Measurements from ENCODE around the gene ACTA1.
"Not testable (repeated sequence)": the region's sequence is repeated elsewhere in the genome, so short reads cannot be mapped to it uniquely, and the experiment has no call there.

ACTA1 gene

DNA sequence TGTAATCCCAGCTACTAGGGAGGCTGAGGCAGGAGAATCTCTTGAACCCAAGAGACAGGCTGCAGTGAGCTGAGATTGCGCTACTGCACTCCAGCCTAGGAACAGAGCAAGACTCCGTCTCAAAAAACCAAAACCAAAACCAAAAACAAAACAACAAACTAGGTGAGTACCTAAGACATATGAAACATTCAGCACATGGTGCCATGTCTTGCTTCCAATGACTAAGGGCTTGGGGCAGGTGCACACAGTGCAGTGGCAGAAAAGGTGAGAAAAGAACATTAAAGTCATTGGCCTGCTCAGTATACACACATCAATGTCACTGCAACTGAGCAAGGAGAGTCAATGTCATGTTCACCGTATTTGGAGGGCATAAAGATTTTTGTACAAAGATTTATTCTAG, 4.1 kb upstream of the ACTA1 start:
- no peak for DNase-seq

- no peak for DNase-seq
These were observed 3.5 kb upstream of the ACTA1 start for GRCh38 chr1:229437443-229437842.

GRCh38 chr1:229436201-229436600, 2.3 kb upstream of the ACTA1 start:
- DNase-seq: no peak

- no peak for DNase-seq
These were observed 752 bp upstream of the ACTA1 start for GRCh38 chr1:229434641-229435051.

DNA sequence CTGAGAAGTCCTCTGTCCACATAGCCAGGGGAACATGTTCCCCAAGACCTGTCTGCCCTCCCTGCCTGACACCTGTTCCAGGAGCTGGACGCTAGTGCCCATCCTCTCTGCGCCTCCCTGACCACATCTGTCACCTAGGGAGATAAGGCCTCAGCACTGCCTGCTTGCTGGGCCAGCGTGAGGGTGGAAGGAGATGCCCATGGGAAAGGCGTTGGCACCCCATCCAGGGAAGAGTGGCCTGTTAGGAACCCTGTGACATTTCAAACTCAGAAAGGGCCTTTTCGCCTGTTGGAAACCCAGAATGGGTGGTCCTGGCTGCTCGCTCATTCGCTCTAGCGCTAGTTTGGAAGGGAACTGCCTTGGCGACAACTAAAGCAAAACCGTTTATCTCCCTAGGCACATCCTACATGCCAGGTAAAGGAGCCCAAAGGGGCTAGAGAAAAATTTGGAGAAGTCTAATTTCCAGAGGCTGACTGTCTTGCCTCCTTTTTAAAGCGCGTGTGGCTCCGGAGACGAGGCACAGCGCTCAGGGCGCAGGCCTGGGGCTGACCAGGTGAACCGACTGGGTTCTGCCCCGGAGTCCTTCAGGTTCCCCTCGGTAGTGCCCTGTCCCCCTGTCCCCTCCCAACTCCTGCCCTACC, 410 bp downstream of the ACTA1 start:
- DNase-seq: no peak

DNA sequence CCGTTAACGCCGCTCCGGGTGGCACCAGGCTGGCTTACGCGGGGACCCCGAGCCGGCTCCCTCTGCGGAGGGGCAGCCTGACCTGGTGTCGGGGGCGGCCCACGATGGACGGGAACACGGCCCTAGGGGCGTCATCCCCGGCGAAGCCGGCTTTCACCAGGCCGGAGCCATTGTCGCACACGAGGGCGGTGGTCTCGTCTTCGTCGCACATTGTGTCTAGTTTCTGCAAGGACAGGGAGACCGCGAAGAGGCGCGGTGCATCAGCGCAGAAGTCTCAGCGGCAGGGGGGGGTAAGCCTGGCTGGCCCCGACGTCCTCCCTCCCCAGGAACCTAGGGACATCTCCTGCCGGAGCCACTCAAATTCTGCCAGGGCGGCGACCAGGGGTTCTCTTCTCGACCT, 989 bp downstream of the ACTA1 start:
- no peak for DNase-seq

DNA sequence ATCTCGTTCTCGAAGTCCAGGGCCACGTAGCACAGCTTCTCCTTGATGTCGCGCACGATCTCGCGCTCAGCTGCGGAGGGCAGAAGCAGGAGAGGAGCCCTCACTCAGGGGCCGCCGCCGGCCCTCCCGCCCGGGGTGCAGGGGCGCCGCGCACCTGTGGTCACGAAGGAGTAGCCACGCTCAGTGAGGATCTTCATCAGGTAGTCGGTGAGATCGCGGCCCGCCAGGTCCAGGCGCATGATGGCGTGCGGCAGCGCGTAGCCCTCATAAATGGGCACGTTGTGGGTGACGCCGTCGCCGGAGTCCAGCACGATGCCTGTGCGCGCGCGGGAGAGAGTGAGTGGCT, 1.8 kb downstream of the ACTA1 start:
- DNase-seq: no peak

GRCh38 chr1:229431284-229432115, 2.4 kb downstream of the ACTA1 start:
- no peak for DNase-seq

- no peak for DNase-seq
These were observed 3.1 kb downstream of the ACTA1 start for GRCh38 chr1:229430761-229431283.

GRCh38 chr1:229428256-229428655, 5.6 kb downstream of the ACTA1 start:
- DNase-seq: no peak

- no peak for DNase-seq
These were observed 6.3 kb downstream of the ACTA1 start for GRCh38 chr1:229427572-229427971.

DNA sequence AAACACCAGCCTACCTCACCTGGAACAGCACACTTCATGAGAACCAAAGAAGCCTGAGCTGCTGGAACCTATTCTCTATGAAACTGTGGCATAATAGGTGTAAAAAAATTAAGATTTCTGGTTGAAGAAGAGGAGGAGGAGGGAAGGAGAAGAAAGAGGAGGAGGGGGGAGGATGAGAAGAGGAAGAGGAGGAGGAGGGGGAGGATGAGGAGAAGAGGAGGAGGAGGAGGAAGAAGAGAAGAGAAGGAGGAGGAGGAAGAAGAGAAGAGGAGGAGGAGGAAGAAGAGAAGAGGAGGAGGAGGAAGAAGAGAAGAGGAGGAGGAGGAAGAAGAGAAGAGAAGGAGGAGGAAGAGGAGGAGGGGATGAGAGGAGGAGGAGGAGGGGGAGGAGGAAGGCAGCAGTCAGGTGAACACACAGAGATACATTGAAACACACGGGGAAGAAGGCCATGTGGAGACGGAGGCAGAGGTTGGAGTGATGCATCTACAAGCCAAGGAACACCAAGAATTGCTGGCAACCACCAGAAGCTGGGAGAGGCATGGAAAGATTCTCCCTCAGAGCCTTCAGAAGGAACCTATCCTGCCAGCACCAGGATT, 8.2 kb downstream of the ACTA1 start:
- no peak for DNase-seq

GRCh38 chr1:229420765-229421164, 13.1 kb downstream of the ACTA1 start:
- DNase-seq: no peak

- DNase-seq: no peak
These were observed 13.7 kb downstream of the ACTA1 start for GRCh38 chr1:229420224-229420623.

GRCh38 chr1:229418586-229418985, 15.3 kb downstream of the ACTA1 start:
- DNase-seq: not testable (repeated sequence)

DNA sequence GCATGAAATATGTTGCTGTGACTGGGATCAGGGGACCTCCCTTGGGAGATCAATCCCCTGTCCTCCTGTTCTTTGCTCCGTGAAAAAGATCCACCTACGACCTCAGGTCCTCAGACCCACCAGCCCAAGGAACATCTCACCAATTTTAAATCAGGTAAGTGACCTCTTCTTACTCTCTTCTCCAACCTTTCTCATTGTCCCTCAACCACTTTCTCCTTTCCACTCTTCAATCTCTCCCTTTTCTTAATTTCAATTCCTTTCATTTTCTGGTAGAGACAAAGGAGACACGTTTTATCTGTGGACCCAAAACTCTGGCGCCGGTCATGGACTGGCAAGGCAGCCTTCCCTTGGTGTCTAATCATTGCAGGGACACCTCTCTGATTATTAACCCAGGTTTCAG, 21.1 kb downstream of the ACTA1 start:
- not testable (repeated sequence) for DNase-seq

DNA sequence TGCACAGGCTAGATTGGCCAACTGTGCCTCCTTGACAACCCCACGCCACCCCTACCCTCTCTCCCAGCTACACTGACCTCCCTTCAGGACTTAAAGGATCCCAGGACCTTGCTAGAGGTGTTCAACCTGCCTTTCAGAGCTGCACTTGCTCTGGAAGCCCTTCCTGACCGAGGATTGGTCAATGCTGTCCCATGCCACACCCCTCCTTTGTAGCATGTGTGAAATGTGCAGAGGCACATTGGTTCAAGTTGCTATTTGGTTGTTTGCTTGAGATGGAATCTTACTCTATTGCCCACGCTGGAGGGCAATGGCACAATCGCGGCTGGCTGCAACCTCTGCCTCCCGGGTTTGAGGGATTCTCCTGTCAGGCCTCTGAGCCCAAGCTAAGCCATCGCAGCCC, 21.8 kb downstream of the ACTA1 start:
- no peak for DNase-seq

DNA sequence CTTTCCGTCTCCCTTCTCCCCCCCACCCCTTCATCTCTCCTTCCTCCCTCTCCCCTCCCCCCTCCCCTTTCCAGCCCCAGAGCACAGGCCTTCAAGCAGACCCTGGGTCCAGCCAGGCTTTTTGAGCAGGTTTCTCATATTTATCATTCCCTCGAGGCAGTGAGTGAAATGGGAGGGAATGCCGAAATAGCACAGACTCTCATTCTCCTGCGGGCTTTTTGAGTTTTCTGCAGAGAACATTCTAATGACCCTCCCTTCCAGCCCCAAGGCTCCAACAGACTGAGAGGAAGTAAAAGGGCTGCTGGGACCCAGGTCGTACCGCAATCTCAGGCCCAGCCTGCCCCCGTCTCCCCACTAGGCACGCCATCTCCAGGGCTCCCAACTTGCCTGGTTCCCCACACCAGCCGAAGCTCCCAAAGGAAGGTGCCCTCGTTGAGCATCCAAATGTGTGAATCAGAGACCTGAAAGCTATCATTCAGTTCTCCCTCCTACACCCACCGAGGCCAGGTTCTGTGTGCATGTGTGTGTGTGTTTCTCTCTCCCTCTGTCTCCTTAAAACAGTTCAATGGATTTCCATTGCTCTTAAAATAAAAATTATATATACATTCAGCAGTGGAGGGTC, 22.3 kb downstream of the ACTA1 start:
- no peak for DNase-seq

DNA sequence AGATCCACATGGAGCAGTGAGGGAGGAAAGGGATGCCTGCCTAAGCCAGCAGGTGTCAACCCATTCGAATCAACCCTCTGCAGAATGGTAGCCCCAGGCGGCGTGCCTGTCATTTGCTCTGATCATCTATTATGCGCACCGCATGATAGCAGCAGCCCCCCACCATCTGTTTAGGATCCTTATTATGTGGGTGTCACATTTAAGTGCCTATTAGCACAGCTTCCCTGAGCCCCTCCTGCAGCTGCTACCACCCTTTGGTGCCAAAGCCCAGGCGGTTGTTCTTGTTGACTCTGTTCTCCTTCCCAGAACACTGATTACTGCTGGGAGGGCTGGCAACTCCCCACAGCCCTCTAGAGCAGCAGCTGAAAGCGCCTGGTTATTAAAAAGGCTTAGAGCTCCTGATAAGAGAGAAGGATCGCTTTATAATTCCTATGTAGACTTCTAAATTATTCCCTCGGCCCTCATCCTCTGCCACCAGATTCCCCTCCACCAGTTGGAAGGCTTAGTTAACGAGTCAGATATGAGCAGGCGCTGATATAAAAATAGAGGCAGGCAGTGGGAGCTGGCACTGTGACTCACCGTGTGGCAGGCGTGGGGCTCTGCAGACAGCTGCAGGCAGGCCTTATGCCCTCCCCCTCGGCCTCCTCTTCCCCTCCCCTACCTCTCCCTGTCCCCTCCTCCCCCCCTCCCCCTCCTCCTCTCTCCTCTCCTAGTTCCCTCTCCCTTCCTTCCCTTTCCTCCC, 23.0 kb downstream of the ACTA1 start:
- no peak for DNase-seq

DNA sequence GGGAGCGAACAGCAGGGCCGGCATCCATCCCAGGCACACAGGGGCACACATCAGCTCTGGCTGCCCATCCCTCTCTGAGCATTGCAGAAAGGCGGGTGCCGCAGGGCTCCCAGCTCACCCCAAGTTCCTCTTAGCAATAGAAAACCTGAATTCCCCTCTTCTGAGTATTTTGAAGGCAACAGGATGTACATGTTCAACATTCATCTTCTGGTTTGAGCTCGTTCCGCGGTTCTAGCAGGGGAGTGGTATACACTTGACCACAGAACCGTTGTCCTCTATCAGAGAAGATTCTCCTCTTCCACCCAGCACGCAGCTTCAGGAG, 23.6 kb downstream of the ACTA1 start:
- DNase-seq: no peak

GRCh38 chr1:229409616-229410369, 24.1 kb downstream of the ACTA1 start:
- no peak for DNase-seq

DNA sequence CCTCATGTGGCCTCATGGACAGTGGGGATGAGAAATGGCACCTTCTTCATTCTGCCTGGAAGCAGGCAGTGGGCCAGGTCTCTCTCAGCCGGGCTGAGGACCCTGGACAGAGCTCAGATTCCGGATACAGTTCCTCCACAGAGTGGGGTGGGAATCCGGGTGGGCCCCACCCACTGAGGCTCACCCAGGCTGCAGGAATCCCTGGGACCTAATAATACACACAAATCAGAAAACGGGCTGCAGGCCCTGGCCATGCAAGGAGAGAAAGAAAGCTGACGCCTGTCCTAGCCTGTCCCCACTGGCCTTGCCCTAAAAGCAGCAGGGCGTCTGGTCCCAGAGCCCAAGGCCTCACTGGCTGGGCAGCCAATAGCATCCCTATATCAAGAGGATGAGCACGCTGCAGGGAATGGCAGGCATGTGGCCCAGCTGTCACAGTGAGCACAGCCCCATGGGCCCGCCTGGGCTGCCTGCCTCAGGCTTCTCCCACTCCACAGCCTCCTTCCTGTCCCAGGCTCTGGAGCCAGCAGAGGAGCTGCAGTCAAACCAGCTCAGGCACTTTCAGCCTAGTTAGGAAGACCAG, 25.3 kb downstream of the ACTA1 start:
- no peak for DNase-seq
